ENCODE measurements around the gene SPATS2L. TPM values are rescaled to one million over a fixed set of nuclear protein-coding genes. Genes with fewer than 3 reads are reported as not detected.

The SPATS2L gene
- total RNA-seq, 1 donor from 2014 or later: 192 TPM

DNA sequence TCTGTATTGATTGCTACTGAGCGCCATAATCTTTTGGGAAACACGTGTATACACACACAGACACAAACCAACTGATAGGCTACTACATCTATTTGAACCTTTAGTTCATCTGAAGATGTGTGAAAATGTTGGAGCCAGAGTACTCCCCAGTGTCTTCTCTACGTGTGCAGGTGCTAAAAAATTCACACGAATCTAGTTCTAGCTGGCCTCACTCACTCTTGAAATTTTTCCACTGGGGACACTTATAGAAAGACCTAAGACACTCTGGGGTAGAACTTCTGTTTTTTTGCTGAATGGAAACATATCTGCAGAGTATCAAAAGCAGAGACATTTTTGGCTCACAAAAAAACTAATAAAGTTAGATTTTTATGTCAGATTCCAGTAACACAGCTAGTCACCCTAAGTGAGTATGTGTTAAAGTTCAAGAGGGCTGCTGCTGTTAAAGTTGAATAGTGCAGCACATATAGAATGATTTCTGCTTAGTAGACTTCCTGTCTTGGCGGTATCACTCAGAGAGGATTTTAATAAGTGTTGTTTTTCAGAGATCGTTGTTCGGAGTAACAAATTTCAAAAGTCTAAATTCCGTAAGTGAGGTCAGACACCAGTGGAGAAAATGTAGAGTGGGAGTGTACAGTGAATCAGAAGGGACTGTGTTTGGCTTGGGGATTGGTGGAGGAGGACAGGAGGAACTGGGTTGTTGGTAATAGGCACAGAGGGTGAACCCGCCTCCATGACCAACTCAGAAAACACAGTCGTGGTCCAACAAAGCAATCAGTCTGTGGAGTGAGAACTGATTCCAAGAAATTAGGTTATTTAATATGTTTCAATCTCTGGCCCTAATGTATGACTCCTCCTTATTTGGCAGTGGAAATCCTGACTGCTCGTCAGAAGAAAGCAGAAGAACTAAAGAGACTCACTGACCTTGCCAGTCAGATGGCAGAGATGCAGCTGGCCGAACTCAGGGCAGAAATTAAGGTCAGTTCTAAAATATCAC, 160.2 kb downstream of the SPATS2L start:
- Histone ChIP-seq H3K27me3 (ENCODE audit: insufficient read depth, low read length) (no peaks in the 10 kb centered on the region), H3K27ac (ENCODE audit: low read depth, low read length) (no peak overlapping the region), H3K9ac (ENCODE audit: low read length) (no peak overlapping the region), H3K9me3 (ENCODE audit: insufficient read depth, low read depth, low read length) (no peaks in the 10 kb centered on the region), H3K4me1 (ENCODE audit: insufficient read depth, low read length) (peaks cover 7% of the 10 kb centered on the region), H2AFZ (ENCODE audit: low read depth, low read length) (no peak overlapping the region), H3K4me3 (ENCODE audit: insufficient read depth, low read depth, low read length) (no peak overlapping the region), H3K36me3 (ENCODE audit: insufficient read depth, low read length) (peaks cover 30% of the 10 kb centered on the region), H4K20me1 (ENCODE audit: insufficient read depth, low read length) (no peaks in the 10 kb centered on the region), H3K4me2 (ENCODE audit: low read length) (no peak overlapping the region), H3K79me2 (ENCODE audit: insufficient read depth, low read length) (no peaks in the 10 kb centered on the region)
- Mint-ChIP-seq H3K36me3 (ENCODE audit: low read depth, unreplicated experiment) (peaks cover 43% of the 10 kb centered on the region), H3K27me3 (ENCODE audit: low read depth, unreplicated experiment) (no peaks in the 10 kb centered on the region), H3K27ac (ENCODE audit: unreplicated experiment) (no peak overlapping the region), H3K4me1 (ENCODE audit: low read depth, unreplicated experiment) (peaks cover 17% of the 10 kb centered on the region), H3K9me3 (ENCODE audit: unreplicated experiment) (no peaks in the 10 kb centered on the region), H3K4me3 (ENCODE audit: unreplicated experiment) (no peak overlapping the region)
- FAIRE-seq: no peak
- no peak for DNase-seq (ENCODE audit: low read depth)
- TF ChIP-seq, protein P1, sequence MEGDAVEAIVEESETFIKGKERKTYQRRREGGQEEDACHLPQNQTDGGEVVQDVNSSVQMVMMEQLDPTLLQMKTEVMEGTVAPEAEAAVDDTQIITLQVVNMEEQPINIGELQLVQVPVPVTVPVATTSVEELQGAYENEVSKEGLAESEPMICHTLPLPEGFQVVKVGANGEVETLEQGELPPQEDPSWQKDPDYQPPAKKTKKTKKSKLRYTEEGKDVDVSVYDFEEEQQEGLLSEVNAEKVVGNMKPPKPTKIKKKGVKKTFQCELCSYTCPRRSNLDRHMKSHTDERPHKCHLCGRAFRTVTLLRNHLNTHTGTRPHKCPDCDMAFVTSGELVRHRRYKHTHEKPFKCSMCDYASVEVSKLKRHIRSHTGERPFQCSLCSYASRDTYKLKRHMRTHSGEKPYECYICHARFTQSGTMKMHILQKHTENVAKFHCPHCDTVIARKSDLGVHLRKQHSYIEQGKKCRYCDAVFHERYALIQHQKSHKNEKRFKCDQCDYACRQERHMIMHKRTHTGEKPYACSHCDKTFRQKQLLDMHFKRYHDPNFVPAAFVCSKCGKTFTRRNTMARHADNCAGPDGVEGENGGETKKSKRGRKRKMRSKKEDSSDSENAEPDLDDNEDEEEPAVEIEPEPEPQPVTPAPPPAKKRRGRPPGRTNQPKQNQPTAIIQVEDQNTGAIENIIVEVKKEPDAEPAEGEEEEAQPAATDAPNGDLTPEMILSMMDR (IDR thresholded peaks at IDR 0.05; ENCODE audit: insufficient read depth, low read depth, low read length): no peak
- TF ChIP-seq EZH2 (IDR thresholded peaks at IDR 0.05; ENCODE audit: insufficient read depth, low read length): no peak

DNA sequence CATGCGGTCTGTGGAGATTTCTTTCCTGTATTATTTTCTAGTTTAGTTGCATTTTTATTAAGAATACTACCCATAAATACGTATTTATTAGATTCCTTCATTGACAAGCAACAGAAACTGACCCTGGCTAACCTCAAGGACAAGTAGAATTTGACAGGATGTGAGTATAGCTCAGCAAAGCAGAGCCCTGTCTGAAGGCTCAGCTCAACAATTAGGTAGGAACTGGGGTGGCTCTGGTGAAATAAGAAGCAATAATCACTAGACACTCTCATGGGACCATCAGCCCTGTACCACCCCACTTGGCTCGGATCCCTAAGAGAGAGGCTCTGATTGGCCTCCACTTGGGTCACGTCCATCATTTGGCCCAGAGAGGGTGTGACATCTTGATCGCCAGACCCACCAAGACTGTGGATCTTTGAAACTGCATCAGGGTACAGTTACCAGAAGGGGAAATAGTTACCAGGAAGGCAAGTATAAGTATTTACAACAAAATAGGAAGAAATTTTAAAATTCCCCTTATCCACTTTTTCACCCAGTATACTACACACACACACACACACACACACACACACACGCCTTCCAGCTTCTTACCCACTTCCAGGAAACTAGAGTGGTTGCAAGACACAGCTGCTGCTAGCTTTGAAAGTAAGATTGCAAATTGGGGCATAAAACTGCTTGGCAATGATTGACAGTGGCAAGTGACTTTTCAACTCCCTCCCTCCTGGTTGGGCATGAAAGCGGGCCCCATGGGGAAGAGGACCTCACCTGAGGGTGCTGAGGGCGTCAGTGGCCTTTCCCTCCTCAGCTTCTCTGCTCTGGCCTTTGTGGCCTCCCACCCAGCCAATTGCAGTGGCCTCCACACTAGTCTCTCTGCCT, 161.6 kb downstream of the SPATS2L start:
- H4K20me1 ChIP-seq (ENCODE audit: insufficient read depth, low read length): no peaks in the 10 kb centered on the region
- no peak overlapping the region for H3K27ac ChIP-seq (ENCODE audit: low read depth, low read length)
- FAIRE-seq: no peak
- H3K27ac Mint-ChIP-seq (ENCODE audit: unreplicated experiment): peak overlapping the region; percentile 77
- H3K4me3 ChIP-seq (ENCODE audit: insufficient read depth, low read depth, low read length): no peak overlapping the region
- H3K4me3 Mint-ChIP-seq (ENCODE audit: unreplicated experiment): no peak overlapping the region
- no peak for TF ChIP-seq EZH2 (IDR thresholded peaks at IDR 0.05; ENCODE audit: insufficient read depth, low read length)
- TF ChIP-seq, protein P1 (IDR thresholded peaks at IDR 0.05; ENCODE audit: insufficient read depth, low read depth, low read length): no peak
- no peak overlapping the region for H3K4me2 ChIP-seq (ENCODE audit: low read length)
- no peaks in the 10 kb centered on the region for H3K27me3 Mint-ChIP-seq (ENCODE audit: low read depth, unreplicated experiment)
- H3K4me1 ChIP-seq (ENCODE audit: insufficient read depth, low read length): peaks cover 7% of the 10 kb centered on the region
- no peak overlapping the region for H3K9ac ChIP-seq (ENCODE audit: low read length)
- H3K36me3 Mint-ChIP-seq (ENCODE audit: low read depth, unreplicated experiment): peaks cover 45% of the 10 kb centered on the region
- no peaks in the 10 kb centered on the region for H3K9me3 Mint-ChIP-seq (ENCODE audit: unreplicated experiment)
- H3K9me3 ChIP-seq (ENCODE audit: insufficient read depth, low read depth, low read length): no peaks in the 10 kb centered on the region
- H3K36me3 ChIP-seq (ENCODE audit: insufficient read depth, low read length): peaks cover 23% of the 10 kb centered on the region
- peaks cover 17% of the 10 kb centered on the region for H3K4me1 Mint-ChIP-seq (ENCODE audit: low read depth, unreplicated experiment)
- DNase-seq (ENCODE audit: low read depth): no peak
- H3K27me3 ChIP-seq (ENCODE audit: insufficient read depth, low read length): no peaks in the 10 kb centered on the region
- no peaks in the 10 kb centered on the region for H3K79me2 ChIP-seq (ENCODE audit: insufficient read depth, low read length)
- no peak overlapping the region for H2AFZ ChIP-seq (ENCODE audit: low read depth, low read length)
